Inflammatory macrophage treated with lipopolysaccharide for 1 hour (primary cell): ENCODE results near the gene MTHFSD.
A peak's percentile ranks its signal among the peaks of the same experiment; 100 is the strongest.

ENCODE experiments used
- DNase-seq, 2 donors: peaks; one replicate each; pipeline ENCODE4 v3.0.0-alpha.2; 2020 to 2022

Gene MTHFSD

DNA sequence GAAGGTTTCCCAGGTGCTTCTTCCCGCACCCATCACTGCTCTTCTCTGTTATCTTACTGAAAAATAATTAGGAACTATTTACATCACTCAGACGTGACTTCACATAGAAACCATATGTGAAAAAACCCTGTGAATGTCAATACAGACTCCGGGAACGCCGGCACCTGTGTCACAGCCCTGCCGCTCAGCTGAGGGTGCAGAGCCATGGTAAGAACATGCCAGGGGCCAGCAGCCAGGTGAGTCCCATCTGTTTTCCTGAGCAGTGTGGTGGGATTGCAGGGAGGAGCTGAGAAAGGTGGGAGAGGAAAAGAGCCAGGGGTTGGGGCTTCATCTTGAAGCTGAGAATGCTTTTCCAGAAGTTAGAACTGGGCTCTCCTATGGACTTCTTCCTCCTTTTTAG is 31.0 kb downstream of the MTHFSD start:
- DNase-seq = no peak

DNA sequence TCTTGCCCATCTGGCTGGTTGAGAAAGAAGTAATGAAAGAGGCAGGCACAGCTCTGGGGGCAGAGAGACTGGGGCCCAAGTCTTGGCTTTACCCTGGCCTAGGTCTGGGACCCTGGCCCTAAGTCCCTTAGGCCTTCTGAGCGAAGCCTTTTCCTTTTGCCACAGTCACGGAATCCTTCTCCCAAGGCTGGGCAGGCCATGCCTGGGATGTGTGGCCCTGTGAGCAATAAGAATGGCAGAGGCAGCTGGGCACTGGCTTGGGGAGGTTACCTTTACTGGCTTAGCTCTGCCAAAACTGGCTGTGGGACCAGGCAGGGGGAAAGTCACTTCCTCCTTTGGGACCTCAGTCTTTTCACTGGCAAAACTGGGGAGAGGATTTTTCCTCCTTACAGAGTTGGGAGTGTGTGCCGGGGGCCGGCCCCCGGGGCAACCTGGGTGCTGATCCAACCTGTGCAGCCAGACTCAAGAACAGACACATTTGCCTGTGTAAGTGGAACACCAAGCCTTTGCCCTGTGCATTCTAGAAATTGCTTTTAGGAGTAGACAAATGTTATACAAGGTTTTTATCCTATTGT is 31.8 kb downstream of the MTHFSD start:
- no peak for DNase-seq

DNA sequence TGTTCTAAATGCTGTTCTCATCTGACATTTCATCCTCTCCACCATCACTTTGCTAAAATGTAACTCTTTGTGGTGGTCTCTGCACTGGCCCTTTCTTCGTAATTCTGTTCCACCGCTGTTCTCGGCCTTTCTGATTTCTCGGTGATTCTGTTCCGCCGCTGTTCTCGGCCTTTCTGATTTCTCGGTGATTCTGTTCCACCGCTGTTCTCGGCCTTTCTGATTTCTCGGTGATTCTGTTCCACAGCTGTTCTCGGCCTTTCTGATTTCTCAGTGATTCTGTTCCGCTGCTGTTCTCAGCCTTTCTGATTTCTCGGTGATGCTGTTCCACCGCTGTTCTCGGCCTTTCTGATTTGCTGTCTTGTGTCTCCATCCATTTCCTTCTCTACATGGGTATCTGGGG is 32.4 kb downstream of the MTHFSD start:
- no peak for DNase-seq

DNA sequence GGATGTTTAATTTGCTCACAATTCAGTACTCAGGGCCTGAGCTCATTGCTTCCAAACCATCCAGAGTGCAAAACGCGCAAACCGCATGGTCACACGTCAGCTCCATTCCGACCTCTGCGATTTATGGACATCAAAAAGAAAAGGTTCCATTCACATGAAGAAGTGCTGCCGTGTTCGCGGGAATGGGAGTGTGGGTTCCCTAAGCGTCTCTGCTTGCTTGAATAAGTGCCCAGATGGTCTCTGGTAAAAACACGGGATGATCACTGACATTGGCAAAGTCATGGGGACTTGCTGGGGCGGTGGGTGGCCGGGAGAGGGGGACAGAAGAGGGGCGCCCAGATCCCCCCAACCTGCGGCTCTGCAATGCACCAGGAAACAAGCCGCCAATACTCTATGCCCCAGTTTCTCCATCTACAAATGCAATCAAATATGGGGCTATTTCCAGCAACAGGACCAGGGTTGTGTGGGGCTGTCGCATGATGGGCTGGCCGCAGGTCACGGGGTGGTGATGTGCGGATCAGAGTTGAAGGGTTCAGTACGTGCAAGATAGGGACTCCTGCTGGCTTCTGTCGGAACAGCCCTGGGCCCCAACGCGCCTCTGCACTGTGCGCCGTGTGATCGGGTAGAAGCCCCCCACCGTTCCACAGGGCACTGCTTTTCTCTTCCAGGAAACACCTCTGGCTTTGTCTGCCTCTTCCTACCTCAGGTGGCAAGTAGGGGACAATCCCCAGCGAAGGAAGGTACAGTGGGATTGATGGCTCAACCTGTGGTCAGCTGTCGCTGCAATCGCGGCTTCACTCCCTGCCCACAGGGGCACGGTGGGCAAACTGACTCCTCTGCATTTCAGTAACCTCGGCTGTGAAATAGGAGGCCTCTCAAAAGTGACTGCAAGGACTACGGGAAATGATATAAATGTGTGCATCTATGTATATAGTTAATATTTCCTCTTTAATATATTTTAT is 33.5 kb downstream of the MTHFSD start:
- DNase-seq = no peak

DNA sequence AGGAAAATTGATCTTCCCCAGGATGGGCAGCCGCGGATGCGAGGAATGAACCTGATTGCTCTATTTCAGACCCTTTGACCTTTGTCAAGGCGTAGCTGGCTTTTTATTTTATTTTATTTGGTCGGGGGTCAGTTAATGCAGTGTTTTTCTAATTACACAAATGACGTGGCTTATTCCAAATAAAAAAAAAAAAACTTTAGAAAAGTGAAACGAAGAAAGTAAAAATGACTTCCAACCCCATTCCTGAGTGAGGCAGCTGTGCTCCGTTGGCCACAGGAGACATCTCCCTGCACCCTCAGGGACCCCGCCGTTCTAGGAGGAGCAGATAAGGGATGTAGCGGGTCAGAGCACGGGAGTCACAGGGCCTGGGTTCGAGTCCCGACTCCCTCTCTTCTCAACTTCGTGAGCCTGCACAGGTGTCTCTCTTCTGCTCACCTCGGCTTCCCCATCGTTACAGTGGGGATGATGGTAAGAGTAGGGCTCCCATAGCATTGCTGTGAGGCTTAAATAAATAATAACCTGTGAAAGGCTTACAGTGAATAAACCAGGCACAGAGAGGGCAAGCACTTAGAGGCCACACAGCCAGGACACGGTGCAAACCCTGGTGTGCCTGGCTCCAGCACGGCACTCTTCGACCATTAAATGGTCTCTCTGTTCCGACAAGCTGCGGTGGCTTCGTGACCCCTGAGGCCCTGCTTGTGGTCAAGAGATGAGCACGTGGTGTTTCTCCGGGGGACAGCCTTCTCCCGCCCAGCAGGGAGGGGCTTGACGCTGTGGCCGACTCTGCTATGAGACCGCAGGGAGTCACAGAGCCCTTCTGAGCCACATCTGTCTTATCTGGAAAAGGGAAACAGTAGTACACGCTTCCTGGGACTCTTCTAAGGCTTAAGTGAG is 34.5 kb downstream of the MTHFSD start:
- DNase-seq = no peak

DNA sequence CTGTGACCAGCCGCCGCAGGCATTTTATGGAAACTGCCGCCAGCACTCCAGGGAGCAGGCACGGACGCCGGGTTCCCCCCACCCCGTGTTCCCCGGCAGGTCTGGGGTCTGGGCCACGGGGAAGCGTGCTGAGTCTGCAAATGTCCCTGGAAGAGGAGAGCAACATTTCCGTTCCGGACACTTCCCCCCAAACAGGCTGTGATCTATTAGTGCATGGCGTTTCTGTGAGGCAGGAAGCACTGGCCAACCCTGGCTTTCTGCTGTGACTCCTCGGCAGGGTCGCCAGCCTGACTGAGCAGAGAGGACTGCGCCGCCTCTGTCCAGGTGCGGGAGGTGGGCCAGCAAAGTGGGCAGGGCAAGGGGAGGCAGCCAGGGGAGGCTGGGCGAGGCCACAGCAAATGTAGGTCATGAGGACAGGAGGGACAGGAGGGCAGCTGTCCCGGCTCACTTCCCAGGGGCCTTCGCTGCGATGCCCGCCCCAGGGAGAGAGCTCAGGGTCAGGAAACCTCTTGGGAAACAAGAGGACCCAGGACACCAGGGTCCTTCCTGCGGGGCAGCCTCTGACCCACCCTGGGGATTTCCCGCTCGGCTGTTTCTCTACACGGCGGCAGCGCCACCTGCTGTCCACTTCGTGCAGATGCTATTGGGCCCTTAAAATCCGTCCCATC is 35.3 kb downstream of the MTHFSD start:
- DNase-seq = peak; percentile 9 to 67

DNA sequence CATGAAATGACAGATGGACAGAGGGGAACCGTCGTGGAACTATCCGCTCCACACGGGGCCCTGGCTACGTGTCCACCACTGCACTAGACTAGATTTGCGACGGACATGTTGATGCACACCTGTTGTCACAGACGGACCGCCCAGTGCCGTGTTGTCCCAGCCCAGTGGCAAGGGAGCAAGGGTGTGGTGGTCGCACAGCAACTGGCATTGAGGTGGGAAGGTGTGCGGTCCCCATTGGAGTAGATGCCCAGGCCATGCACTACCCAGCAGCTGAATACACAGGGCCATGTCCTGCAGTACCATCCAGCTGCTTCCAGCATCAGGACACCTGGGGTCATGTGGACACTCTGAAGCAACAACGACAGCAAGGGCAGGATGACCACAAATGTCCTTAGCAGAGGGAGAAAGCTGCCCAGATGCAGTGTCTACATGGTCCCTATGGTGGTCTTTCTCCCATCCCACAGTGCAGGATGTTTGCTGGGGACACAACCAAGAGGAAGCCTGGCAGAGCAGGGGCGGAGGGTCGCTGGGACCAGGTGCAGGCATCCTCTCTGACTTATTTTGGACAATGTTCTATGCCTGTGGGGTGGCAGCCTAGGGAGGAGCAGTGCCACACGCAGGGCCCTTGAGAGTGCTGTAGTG is 35.9 kb downstream of the MTHFSD start:
- no peak for DNase-seq

DNA sequence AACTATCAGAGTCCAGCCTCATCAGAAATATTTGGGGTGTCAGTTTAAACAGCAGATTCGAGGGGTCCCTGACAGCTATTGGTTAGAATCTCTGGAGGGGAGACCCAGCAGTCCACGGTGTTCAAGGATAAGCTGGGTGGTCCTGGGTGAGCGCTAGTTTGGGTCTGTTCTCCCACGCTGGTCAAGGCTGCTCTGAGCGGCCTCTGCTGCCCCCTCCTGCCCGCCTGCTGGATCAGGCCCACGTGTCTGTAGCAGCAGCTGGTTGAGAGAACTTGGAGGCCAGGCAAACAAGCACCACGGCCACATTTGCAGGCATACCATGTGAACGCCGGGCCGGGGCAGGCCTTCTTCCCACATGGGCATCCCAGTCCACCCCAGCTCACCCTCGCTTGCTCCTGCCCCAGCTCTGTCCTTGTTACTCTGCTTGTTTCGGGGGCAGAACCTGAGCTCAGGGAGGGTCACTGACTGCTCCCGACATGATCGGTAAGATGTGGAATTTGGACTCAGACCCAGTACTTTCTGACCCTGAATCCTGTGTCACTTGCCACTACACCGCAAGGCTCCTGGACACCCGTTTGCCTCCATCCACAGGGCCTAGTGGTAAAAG is 37.3 kb downstream of the MTHFSD start:
- peak; percentile 7 to 34 for DNase-seq

DNA sequence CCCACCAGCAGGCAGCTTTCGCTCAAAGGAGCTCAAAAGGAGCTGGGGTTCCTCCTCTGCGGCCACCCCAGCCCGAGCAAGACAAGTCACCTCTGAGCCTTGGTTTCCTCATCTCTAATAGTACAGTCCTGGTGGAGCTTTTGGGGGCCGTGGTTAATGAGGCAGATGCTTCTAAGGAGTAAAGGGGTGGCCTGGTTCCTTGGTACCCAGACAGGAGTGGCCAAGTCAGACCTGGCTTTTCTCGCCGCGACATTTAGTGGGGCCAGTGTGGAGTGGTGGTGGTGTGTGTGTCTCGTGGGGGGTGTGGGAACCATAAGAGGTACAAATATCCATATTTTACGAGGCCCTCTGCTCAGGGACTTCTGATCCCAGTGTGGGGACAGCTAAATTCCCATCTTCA is 38.0 kb downstream of the MTHFSD start:
- DNase-seq = no peak

DNA sequence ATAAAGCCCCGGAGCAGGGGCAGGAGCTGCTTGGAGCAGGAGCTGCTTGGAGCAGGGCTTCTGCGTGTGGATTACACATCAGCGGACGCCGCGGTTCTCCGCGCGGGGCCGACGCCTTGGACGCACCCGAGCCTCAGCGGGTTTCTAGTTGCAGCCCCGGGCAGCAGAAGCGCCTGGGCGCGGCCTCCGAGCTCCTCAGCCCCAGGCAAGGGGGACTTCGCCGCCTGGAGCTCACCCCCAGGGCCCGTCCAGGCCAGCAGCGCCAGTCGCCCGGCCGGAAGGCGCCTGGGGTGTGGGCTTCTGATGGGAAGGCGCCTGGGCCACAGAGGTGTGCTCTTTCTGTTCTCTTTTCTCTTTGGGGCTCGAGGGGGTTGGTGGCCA is 38.4 kb downstream of the MTHFSD start:
- no peak for DNase-seq

DNA sequence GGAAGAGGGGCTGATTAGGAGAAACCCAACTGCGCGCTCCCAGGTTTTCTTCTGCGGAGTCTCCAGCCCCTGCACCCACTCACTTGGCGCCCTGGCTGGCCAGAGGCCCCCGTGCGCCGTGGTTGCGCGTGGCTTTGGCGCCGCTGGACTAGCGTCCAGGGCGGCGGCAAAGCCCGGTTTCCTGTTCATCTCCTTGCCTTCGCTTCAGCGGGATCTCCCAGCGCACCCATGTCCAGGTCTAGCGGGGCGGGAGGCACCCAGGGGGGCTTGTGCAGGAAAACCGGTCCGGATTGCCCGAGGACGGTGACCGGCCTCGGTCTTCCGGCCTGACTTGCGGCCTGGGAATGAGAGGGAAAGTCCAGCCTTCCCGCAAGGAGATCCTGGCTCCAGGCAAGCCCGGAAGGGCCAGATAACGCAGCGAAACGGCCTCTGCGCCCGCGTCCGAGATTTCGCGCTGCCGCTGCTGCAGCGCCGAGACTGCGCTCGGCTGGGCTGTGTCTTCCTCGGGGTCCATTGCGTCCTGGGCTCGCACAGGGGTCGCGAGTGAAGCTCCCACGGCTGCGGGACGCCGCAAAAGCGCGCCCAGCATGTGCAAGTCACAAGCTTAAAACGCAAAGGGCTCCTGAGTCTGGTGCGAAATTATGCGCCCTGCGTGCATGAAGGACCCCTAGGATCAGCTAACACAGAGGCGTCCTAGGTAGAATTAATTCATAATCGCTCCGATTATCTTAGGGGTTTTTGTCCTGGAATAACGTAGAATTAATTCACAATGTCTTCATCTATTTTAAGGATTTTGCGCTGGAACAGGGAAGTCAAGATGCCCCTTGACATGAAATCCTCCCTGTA is 39.0 kb downstream of the MTHFSD start:
- no peak for DNase-seq

DNA sequence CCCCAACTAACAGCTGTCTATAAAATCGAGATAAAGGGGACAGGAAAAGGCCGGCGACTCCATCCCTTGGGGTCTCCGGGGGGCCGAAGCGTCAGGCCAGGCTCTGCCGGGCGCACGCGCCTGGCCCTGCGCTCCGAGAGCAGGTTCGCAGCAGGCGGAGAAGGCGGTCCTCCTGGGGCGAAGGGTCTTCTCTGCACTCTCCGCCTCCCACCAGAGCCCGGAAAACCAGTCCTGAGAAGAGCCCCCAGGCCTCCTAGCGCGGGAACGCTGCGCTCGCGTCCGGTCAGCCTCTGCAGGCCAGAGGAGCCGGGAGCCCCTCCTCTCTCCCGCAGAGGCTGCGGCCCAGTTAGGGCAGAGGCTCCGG is 39.6 kb downstream of the MTHFSD start:
- no peak for DNase-seq

DNA sequence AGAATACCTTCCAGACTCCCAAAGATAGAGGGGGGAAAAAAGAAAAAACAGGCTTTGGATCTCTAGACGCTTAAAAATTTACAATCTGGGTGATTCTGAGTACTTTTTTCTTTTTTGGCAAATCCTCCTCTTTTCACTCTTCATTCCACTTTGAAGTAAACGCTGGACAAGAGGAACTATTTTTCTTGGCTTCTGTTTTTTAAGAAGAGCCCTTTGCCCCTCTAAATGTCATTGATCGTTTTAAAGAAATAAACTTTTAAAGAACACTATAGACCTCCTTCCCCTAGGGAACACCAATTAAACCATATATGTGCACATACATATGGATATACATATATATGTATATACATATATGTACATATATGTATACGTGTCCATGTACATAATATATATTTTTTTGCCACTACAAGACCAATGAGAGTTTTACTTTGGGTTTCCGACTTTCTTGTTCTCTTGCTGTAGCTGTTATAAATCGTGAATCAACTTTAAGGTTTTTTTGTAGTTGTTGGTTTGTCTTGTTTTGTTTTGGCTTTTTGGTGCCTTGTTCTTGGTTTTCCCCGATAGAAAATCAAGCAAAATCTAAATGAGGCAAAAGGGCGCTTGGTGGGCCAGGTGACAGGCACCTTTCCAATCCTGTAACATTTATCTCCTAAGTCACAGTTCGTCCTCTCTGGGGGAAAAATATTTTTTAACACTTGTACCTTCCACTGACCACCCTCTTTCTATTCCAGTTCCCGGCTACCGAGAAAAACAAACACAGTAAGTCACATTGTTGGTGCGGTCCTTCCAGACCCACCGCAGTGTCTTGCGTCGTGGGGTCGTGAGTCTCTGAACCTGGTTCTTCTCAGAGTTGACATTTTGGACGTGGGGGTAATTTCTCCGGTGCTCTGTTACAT is 40.3 kb downstream of the MTHFSD start:
- DNase-seq = no peak

DNA sequence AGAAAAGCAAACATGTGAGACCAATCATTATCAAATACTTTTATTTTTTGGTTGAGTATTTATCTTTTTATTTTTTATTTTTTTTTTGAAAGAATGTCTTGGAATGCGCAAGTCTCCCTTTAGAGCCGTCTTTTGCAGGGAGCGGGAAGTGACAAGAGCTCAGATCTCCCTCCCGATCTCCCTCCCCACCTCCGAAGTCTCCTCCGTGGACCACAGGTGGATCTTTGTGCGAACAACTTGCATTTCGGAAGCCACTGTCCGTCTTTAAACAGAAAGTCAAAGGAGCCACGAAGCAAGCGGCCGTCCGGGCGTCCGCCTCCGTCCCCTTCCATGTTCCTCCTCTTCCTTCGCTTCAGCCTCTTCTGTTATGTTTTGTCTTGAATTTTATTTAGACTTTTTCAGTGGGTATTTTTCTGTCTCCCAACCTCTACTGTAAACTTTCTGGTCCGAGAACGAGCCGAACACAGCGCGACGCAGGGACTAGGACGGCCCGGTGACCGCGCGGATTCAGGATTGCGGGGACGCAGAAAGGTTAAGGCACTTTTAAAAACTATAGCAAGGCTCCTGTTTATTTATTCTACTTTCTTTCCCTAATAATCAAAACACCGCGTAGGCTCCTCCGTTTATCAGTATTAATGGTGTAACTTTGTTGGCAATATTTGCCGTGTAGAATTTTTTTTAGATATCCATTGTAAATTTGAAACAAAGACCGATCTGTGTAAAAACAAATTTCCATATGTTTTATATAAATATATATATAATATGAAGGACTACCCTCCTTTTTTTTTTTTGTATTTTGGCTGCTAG is 41.4 kb downstream of the MTHFSD start:
- no peak for DNase-seq

DNA sequence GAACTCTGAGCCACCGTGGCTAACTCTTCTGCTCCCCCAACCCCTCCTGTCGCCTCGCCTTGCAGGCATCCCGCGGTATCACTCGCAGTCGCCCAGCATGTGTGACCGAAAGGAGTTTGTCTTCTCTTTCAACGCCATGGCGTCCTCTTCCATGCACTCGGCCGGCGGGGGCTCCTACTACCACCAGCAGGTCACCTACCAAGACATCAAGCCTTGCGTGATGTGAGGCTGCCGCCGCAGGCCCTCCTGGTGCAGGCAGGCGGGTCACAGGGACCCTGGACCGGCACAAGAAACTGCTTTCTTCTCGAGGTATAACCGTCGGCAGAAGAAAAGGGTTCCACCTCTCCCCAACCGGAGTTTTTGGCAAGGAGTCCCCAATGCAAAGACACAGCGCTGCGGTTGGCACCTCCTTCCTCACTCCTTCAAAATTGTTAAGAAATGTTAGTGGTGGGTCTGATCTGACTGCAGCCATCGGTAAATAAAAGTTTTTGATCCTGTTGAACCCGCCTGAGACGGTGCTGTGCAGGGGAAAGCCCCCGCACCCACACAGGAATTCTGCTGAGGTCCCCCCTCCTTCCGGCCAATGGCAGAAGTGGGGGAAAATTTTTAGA is 42.1 kb downstream of the MTHFSD start:
- no peak for DNase-seq

DNA sequence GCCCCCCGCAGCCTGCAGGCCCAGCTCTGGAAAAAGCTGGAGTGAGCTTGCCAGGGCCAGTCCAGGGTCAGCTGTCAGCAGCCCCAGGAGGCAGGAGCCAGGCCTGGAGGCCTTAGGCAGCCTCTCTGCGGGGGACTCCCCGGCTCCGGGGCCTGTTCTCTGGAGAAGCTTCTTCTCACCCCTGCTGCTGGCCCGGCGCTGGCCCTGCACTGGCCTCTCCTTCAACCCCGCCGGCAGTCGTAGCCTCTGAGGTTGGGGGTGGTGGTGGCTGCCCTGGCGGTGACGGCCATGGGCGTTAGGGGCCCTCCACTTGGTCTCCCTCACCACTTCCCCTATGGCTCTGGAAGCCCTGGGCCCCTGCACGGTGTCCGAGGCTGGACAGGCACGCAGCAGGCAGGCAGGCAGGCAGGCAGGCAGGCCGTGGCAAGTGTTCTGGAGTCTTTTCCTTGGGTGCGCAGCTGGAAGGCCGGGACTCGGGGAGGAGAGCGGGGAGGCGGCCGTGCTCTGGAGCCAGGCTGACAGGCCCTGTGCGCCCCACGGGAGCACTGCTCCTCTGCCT is 42.7 kb downstream of the MTHFSD start:
- no peak for DNase-seq

DNA sequence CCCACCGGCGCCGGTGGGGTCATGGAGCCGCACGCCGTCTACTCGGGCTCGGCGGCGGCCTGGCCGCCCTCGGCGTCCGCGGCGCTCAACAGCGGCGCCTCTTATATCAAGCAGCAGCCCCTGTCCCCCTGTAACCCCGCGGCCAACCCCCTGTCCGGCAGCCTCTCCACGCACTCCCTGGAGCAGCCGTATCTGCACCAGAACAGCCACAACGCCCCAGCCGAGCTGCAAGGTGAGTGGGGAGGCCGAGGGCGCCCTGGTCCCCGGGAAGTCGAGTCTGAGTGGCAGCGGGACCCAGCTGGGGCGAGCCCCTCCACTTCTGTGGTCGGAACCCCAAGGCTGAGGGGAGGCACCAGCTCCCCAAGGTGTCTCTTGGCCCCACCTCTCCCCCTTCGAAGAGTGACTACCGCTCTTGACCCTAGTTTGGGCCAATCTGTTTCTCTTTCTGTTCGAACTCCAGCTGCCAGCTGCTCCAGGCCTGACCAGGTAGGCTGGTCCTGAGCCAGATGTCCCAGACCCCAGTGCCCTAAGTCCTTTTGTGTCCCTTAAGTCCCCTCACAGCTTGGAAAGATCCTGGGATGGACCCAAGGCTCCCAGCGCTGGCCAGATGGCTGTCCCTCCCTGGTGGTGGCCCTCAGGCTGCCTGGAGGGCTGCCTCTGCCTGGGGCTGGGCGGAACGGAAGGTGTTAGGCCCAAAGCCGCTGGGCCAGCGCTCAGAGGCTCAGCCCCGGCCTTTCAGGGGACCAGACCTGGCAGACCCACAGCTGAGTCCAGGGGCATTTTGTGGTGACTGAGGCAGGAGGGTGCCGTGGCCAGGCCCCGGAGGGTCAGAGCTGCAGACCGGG is 43.5 kb downstream of the MTHFSD start:
- no peak for DNase-seq
